Activated CD8-positive, alpha-beta memory T cell treated with anti-CD3 and anti-CD28 coated beads for 4 hours (primary cell): ENCODE results near the gene TIMM13.
"Not testable (repeated sequence)": the region's sequence is repeated elsewhere in the genome, so short reads cannot be mapped to it uniquely, and the experiment has no call there.

ENCODE experiments used
- DNase-seq, 2 donors: peaks; one replicate each; pipeline ENCODE4 v3.0.0-alpha.2; 2020; ENCODE audit warnings: low read depth in 2 of 2

TIMM13 gene

DNA sequence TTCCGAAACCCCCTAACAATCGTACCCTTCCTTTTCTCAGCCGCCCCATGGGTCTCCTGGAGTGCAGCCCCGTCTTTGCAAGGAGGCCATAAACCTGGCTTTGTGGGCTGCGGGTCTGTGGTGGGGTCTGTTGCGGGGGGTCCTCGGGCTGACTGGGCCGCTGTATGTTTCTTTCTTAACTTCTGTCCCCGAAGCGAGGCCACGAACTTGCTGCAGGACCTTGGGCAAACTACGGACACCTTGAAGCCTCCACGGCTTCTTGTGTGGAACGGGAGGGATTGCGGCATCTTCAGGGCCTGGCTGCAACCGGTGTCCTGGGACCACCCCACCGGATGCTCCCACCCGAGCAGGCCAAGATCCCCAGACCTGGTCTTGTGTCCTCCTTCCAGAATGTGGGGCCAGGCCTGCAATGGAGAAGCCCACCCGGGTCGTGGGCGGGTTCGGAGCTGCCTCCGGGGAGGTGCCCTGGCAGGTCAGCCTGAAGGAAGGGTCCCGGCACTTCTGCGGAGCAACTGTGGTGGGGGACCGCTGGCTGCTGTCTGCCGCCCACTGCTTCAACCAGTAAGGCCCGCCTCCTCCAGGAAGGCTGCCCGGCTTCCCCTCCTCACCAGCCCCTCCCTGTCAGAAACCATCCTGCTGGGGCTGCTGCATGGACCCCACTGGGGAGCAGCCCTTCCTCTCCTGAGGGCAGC lies 12.0 kb downstream of the TIMM13 start:
- DNase-seq = no peak

DNA sequence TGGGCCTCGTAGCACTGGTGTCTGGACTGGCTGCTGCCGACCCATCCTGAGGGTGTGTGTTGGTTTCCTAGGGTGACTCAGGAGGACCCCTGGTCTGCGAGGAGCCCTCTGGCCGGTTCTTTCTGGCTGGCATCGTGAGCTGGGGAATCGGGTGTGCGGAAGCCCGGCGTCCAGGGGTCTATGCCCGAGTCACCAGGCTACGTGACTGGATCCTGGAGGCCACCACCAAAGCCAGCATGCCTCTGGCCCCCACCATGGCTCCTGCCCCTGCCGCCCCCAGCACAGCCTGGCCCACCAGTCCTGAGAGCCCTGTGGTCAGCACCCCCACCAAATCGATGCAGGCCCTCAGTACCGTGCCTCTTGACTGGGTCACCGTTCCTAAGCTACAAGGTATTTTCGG lies 13.8 kb downstream of the TIMM13 start:
- DNase-seq = no peak

DNA sequence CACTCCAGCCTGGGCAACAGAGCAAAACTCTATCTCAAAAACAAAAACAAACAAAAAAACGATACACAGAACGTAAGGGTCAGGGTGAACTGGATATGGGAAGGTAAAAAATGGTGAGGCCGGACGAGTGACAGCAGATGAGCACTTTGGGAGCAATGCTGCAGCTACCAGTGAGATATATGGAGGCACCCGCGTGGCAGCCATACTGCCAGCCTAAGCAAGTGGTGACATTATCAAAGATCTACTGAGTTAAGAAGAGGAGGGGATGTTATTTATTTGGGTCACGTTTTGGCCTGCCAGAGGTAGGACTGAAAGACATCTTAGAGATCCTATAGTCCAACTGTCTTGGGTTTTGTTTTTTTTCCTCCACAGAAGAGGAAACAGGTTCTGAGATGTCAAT lies 14.2 kb downstream of the TIMM13 start:
- DNase-seq = no peak

DNA sequence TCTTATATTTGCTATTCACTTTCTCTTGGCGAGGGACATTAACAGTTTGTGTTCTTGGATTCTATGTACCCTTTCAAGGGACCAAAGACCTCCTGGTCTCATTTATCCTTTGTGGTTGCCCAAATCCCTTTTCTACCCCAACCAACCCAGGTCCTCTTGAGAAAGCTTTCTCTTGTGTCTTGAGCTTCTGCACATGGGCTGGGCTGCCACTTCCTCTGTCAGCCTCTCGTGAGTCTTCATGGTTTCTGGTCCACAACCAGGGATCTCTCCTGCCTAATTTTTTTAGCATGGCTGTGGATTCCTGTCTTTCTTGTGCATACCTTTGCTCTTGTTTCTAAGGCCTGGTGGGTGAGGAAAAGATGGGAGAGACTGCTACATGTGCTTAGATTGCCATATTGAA lies 14.9 kb downstream of the TIMM13 start:
- DNase-seq = no peak

DNA sequence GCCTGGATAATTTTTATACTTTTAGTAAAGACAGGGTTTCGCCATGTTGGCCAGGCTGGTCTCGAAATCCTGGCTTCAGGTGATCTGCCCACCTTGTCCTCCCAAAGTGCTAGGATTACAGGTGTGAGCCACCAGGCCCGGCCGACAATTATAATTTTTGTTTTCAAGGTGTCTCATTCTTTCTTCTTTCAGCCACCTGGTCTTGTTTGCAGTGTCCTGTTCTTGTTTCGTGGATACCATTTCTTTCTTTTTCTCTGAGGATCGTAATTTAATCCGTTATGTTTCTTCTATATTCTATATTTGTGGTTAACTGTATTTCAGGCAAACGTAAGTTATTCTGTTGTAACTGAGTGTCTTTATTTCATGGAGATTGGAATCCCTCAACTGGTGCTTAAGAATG lies 15.7 kb downstream of the TIMM13 start:
- DNase-seq = no peak

DNA sequence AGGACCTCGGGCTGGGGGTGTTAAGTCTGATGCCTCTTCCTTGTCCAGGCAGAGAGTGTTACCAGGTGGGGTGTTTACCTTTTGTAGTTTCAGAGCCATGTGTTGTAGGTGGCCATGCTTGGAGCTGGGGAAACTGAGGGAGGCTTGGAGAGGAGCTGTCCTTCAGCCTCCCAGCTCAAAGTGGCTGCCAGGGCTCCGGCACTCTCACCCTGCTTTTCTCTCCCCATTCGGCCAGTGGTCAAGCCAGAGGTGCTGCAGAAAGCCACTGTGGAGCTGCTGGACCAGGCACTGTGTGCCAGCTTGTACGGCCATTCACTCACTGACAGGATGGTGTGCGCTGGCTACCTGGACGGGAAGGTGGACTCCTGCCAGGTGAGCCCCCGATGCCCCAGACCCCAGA lies 17.4 kb downstream of the TIMM13 start:
- no peak for DNase-seq

DNA sequence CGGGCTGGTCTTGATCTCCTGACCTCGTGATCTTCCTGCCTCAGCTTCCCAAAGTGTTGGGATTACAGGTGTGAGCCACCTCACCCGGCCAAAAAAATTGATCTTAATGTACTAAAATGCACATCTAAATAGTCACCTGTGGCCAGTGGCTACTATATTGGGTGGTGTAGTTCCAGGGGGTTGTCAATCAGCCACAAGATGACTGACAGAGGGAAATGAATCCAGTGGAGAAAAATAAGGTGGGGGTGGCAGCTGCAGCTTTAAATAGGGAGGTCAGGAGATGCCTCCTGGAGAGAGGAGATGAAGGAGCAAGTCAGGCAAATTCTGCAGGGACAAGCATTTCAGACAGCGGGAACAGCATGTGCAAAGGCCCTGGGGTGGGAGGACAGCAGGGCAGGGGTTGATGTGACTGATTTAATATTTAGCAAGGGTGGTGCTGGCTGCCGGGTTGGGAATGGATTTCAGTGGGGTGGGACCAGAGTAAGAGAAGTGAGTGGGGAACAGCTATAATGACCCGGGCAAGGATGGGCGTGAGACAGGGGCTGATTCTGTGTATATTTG lies 18.0 kb downstream of the TIMM13 start:
- DNase-seq = no peak

DNA sequence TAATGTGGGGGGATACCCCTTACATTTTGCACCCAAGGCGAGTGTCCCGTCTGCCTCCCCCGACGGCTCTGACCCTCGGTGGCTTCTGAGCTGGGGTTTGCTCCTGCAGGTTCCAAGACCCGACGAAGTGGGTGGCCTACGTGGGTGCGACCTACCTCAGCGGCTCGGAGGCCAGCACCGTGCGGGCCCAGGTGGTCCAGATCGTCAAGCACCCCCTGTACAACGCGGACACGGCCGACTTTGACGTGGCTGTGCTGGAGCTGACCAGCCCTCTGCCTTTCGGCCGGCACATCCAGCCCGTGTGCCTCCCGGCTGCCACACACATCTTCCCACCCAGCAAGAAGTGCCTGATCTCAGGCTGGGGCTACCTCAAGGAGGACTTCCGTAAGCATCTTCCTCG lies 19.1 kb downstream of the TIMM13 start:
- no peak for DNase-seq

DNA sequence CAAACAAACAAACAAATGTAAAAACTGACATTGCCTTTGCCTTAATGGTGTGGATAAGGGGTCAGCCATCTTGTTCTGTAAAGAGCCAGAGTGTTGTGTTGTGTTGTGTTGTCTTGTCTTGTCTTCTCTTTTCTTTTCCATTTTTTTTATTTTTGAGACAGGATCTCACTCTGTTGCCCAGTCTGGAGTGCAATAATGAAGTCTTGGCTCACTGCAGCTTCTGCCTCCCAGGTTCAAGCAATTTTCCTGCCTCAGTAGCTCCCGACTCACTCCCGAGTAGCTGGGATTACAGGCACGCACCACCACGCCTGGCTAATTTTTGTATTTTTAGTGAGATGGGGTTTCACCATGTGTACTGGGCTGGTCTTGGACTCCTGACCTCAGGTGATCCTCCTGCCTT lies 27.8 kb downstream of the TIMM13 start:
- no peak for DNase-seq

DNA sequence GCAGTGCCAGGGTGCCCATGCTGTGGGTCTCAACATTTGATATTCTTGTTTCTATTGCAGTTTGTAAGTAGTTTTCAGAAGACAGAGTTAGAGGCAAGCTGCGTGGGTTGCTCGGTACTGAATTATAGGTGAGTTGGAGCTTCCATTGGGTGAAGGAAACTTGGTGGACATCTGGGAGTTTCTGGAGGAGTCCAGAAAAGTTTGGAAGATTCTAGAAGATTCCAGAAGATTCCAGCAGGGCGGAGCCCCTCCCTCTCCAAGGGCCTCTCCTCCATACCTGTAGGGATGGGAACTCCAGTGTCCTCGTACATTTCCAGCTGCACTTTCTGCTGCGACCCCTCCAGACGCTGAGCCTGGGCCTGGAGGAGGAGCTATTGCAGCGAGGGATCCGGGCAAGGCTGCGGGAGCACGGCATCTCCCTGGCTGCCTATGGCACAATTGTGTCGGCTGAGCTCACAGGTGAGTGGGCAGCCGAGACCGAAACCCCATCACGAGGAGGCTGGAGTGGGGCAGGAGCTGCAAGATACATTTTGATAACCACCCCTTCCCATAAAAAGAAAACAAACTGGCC lies 28.6 kb downstream of the TIMM13 start:
- no peak for DNase-seq

DNA sequence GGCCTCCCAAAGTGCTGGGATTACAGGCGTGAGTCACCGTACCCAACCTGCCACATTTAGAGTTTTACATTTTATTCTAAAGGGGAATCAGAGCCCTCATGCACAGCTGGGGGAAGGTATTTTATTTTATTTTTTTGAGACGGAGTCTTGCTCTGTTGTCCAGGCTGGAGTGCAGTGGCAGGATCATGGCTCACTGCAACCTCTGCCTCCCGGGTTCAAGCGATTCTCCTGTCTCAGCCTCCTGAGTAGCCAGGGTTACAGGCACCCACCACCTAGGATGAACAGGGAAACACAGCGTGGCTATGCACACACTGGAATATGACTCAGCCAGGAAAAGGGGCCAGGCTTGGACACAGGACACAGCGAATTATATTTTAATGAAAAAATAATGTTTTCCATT lies 30.2 kb downstream of the TIMM13 start:
- DNase-seq = not testable (repeated sequence)

DNA sequence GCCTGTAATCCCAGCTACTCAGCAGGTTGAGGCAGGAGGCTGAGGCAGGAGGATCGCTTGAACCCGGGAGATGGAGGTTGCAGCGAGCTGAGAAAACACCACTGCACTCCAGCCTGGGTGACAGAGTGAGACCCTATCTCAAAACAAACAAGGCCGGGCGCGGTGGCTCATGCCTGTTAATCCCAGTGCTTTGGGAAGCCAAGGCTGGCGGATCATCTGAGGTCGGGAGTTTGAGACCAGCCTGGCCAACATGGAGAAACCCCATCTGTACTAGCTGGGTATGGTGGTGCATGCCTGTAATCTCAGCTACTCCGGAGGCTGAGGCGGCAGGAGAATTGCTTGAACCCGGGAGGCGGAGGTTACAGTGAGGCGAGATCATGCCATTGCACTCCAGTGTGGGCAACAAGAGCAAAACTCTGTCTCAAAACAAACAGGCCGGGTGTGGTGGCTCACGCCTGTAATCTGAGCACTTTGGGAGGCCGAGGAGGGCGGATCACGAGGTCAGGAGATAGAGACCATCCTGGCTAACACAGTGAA lies 32.0 kb downstream of the TIMM13 start:
- DNase-seq = not testable (repeated sequence)

DNA sequence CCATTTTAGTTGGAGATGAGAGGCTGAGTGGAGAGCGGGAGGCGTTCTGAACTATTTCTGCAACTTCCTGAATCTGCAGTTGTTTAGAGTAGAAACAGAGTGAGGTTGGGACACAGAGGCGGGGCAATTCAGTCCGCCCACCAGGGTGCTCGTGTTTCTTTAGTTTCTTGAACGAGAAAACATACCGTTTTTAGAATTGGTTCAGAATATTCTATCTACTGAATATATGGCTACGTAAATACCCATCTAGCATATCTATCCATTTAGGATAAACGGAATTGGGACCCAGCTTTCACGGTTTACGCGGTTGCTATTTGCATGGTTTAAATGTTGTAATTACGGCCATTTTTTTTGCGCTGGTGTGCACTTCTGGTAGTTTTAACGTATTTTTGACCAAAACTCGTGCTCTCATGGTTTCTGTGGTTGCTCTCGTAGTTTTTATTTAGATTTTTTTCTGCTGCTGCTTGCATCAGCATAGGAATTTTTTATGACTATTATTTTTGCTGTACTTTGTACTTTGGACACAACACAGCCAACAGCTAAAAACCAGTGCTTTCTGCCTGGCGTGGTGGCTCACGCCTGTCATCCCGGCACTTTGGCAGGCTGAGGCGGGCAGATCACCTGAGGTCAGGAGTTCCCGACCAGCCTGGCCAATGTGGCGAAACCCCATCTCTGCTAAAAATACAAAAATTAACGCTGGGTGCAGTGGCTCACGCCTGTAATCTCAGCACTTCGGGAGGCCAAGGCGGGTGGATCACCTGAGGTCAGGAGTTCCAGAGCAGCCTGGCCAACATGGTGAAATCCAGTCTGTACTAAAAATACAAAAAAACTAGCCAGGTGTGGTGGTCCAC lies 32.7 kb downstream of the TIMM13 start:
- DNase-seq = no peak

DNA sequence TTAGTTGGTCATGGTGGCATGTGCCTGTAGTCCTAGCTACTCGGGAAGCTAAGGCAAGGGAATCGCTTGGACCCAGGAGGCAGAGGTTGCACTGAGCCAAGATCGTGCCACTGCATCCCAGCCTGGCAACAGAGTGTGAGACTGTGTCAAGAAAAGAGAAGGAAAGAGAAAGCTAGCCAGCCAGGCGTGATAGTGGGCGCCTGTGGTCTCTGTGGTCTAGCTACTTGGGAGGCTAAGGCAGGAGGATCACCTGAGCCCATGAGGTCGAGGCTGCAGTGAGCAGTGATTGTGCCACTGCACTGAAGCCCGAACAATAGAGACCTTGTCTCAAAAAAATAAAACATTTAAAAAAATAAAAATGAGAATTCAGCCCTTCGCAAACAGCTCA lies 33.3 kb downstream of the TIMM13 start:
- DNase-seq = no peak

DNA sequence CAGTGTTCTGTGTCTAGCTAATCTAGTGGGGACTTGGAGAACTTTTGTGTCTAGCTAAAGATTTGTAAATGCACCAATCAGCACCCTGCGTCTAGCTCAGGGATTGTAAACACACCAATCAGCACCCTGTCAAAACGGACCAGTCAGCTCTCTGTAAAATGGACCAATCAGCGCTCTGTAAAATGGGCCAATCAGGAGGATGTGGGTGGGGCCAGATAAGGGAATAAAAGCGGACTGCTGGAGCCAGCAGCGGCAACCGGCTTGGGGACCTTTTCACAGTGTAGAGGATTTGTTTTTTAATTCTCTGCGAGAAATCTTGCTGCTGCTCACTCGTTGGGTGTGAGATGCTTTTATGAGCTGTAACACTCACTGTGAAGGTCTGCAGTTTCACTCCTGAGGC lies 34.5 kb downstream of the TIMM13 start:
- not testable (repeated sequence) for DNase-seq

DNA sequence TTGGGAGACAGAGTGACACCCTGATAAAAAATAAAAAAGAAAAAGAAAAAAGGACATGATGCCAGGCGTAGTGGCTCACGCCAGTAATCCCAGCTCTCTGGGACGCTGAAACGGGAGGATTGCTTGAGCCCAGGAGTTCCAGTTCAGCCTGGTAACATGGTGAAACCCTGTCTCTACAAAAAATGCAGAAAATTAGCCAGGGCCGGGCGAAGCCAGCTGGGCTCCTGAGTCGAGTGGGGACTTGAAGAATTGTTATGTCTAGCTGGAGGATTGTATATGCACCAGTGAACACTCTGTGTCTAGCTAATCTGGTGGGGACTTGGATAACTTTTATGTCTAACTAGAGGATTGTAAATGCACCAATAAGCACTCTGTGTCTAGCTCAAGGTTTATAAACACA lies 35.0 kb downstream of the TIMM13 start:
- no peak for DNase-seq

DNA sequence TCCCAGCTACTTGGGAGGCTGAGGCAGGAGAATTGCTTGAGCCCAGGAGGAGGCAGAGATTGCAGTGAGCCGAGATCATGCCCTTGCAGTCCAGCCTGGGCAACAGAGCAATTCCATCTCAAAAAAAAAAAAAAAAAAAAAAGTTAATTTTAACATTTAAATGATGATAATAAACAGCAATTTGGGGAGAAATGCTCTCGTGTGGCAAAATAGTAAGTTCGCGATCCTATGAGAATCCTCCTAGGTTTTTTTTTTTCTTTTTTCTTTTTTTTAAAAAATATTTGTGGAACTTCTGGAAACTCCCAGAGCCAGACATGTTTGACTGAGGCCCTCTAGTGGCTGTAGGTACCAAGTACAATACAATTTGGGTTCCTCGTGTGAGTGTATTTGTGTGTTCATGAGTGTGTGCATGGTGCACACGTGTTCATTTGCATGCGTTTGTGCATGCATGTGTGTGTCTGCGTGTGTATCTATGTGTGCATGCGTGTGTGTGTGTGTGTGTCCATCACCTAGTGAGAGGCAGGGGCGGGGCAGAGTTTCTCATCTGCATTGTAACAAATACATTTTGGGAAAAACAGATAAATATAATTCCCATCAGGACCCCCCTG lies 36.2 kb downstream of the TIMM13 start:
- DNase-seq = no peak

DNA sequence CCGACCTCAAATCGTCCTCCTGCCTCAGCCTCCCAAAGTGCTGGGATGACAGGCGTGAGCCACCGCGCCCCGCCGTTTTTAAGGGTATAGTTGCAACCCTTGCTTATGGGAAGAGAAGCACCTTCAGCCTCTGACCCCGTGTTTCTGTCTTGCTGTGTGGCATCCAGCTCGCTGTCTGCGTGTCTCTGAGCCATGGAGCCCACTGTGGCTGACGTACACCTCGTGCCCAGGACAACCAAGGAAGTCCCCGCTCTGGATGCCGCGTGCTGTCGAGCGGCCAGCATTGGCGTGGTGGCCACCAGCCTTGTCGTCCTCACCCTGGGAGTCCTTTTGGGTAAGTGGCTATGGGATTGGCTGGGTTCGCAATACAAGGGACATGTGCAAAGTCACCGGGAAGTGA lies 37.8 kb downstream of the TIMM13 start:
- no peak for DNase-seq

DNA sequence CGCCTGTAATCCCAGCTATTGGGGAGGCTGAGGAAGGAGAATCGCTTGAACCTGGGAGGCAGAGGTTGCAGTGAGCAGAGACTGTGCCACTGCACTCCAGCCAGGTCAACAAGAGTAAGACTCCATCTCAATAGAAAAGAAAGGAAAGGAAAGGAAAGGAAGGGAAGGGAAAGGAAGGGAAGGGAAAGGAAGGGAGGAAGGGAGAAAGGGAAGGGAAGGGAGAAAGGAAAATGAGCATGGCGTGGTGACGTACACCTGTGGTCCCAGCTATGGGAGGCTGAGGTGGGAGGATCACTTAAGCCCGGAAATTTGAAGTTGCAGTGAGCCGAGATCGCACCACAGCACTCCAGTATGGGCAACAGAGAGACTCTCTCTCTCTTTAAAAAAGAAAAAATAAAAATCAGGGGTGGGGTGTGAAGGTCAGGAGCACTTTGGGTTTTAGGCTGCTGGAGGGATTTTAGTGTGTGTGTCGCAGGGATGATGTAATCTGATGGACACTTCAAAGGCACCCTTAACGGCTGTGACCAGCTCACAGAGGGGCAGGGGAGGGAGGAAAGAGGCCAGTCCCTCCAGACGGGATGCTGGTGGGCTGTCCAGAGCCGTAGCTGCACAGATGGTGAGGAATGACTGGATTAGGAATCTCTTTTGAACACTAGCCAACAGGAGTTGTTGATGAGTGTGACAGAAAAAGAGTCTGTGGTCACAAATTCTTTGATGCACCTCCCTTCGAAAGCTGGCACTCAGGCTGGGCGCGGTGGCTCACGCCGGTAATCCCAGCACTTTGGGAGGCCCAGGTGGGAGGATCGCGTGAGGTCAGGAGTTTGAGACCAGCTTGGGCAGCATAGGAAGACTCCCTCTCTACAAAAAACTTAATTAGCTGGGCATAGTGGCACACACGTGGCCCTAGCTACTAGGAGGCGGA lies 39.8 kb downstream of the TIMM13 start:
- DNase-seq = no peak

DNA sequence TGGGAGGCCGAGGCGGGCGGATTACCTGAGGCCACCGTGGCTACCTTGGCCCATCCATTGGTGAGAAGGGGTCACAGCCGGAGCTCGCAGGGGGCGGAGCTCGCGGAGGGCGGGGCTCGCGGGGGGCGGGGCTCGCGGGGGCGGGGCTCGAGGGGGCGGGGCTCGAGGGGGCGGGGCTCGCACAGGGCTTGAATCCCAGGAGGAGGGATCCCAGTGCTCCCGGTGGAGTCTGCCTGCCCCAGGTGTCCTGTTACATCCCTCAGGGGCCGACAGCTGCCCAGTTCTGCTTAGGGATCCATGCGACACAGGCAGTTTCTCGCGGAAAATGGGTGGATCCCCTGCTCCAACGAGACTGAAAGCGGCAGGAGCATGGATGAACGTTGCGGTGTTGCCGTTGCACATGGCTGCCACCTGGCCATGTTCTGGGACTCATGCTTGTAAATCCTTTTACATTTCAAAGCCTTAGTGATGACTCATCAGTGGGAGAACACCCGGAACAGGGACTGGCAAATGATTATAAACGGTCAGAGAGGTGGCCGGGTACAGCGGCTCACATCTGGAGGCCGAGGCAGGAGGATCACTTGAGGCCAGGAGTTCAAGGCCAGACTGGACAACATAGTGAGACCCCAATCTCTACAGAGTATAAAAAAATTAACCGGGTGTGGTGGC lies 42.2 kb downstream of the TIMM13 start:
- no peak for DNase-seq
